AG09319 (cell line): ENCODE measurements around the gene NLN.
"Not testable (repeated sequence)": the region's sequence is repeated elsewhere in the genome, so short reads cannot be mapped to it uniquely, and the experiment has no call there.

Experiments used
- DNase-seq: peaks from one replicate; pipeline ENCODE4 v3.0.0-alpha.2; 2010; ENCODE audit warnings: low read depth; ENCODE audit errors: extremely low read depth
- CTCF ChIP-seq: IDR thresholded peaks from 2 replicates; pipeline ENCODE4 v1.5.1; 2011; ENCODE audit warnings: low read depth, mild to moderate bottlenecking, inconsistent platforms, low read length, moderate library complexity

The NLN gene

DNA sequence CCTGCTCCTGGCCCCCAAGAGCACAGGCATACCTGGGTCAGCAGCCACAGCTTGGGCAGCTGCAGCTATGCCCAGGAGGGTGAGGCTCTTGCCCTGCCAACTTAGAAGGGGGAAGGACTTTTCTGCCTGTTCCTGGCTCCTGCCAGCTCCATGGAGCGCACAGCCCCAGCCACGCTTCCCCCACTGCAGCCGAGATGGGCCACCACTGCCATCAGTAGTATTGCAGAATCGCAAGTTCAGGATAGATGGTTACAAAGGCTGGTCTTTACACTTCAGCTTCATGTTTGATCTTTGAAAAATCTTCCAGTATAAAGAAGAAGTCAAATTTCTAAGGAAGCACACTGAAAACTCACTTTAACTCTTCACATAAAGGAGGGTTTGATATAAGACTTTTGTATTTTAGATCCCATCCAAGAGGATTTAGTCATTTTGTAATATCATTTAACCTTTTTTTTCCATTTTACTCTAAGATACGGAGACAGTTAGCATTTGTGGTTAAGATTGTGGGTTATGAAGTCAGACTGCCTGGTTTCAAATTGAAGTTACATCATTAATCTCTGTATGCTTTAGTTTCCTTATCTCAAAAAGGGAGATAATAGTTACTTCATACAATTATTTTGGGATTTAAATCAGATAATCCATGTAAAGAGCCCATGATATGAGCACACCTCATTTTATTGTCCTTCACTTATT is 81.8 kb downstream of the NLN start:
- no peak for DNase-seq
- no peak for TF ChIP-seq CTCF

GRCh38 chr5:65805089-65805488 is 83.1 kb downstream of the NLN start:
- DNase-seq = no peak
- no peak for TF ChIP-seq CTCF

- DNase-seq = not testable (repeated sequence)
Measured at GRCh38 chr5:65807494-65807893, 85.5 kb downstream of the NLN start.

DNA sequence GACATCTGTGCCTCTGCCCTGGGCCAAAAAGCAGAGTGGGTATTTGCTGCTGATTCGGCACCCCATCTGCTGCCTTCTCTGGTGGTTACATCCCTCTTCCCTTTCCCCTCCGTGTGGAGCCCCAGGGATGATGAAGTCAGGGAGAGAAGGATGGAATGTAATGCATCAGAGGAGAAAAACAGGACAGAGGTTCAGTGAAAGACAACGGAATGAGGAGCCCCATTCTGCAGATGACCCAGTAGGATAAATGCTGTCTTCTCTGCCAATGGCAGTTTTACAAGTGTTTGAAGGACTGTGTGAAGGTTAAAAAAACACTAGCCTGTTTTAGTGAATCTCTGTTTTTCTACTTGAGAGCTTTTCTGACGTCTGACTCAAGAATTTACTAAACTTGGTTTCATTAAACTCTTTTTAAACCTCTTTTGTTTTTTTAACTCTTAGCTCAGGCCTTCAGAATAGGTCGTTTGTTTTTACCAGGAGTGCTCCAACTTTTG is 86.3 kb downstream of the NLN start:
- DNase-seq = no peak
- no peak for TF ChIP-seq CTCF

- no peak for TF ChIP-seq CTCF
Measured at GRCh38 chr5:65808818-65809217, 86.8 kb downstream of the NLN start.

DNA sequence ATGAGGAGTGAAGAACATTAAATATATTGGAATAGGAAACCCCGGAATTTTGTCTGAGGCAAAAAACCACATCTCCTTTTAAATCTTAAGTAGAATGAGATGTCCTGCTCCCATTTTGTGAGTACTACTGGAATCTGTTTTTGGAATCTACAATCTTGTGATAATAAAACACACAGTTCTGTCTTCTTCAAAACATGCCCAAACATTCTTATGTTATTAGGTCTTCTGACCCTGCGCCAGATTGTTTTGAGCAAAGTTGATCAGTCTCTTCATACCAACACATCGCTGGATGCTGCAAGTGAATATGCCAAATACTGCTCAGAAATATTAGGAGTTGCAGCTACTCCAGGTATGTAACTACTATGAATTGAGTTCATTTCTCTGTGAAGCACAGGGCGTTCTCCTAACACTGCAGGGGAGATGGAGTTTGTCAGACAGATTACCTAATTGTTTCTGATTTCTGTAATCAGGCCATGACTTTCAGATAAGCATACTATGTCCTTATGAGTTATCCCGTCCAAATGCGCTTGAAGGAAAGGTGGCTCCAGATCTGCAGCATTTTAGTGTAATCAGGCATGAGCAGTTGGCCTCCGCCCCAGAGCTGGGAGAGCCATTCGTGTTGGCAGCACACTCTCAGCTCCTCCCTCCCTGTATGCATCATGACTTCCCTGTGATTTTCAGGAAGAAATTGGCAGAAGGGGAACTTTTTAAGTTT is 88.0 kb downstream of the NLN start:
- TF ChIP-seq CTCF = no peak
- peak; percentile 66 for DNase-seq

More at GRCh38 chr5:65808818-65809217, 86.8 kb downstream of the NLN start:
- DNase-seq = peak; percentile 11

DNA sequence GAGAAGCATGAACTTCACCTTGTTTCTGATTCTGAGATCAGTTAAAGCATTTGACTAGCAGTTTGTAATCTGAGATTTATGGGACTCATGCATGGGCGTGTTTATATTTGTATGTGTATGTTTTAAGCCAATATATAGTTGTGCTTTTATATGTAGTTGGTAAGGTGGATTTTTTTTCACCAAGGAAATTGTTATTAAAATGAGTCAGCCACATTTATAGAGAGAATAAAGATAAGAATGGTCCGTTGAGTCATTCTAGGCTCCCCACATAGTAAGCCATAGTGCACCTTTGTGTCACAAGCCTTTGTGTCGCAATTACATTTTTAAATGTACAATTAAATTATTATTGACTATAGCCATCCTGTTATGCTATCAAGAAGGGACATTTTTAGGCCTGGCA is 89.0 kb downstream of the NLN start:
- no peak for TF ChIP-seq CTCF
- no peak for DNase-seq

DNA sequence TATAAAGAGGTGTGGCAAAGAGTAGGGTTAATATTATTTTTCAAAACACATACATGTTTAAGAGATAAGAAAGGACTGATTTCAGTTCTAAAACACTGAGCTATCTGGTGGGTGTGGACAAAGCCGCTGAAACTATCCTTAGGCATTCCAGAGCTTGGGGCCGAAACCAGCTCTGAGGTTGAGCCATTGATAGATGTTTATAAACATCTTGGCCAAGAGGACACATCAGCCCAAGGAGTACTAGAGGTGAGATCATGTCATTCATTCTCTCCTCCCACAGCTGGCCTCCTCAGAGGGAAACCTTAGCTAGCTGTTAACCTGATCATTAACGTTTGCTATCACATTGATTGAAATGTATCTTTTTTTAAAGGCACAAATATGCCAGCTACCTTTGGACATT is 89.9 kb downstream of the NLN start:
- DNase-seq = no peak
- no peak for TF ChIP-seq CTCF
